Kidney (tissue), 14 donors: ENCODE results near the gene MEOX1. TPM values are rescaled to one million over a fixed set of nuclear protein-coding genes. Genes with fewer than 3 reads are reported as not detected.

Source experiments
- DNase-seq, 5 donors: peaks; one replicate each; pipeline ENCODE4 v3.0.0-alpha.2; 2013 to 2020
- FAIRE-seq: peaks from 2 replicates; lab custom pipeline; 2012; peaks lifted over from hg19 to GRCh38; lab: Jason Lieb, UNC
- H3K27ac ChIP-seq, 2 donors: one replicate each; pipeline ENCODE4 v1.7.0; 2013; ENCODE audit warnings: low read depth in 2 of 2, low read length in 2 of 2, inconsistent platforms in 1 of 2
- H3K27me3 ChIP-seq: one replicate; pipeline ENCODE4 v1.7.1; 2013; ENCODE audit warnings: low read length, inconsistent platforms; ENCODE audit not compliant: control insufficient read depth, insufficient read depth
- H3K36me3 ChIP-seq, 3 donors: one replicate each; pipeline versions ENCODE4 v1.7.0 to v1.7.1; 2013; ENCODE audit warnings: low read length in 3 of 3, control low read depth in 1 of 3, inconsistent platforms in 1 of 3; ENCODE audit not compliant: insufficient read depth in 3 of 3, control insufficient read depth in 2 of 3
- H3K4me1 ChIP-seq, 3 donors: one replicate each; pipeline versions ENCODE4 v1.7.0 to v1.7.1; 2013; ENCODE audit warnings: low read length in 3 of 3, inconsistent platforms in 1 of 3, low read depth in 1 of 3; ENCODE audit not compliant: control insufficient read depth in 2 of 3, insufficient read depth in 2 of 3
- H3K4me3 ChIP-seq, 3 donors: one replicate each; pipeline versions ENCODE4 v1.7.0 to v1.8.1; 2013; ENCODE audit warnings: low read length in 3 of 3, control low read depth in 1 of 3, inconsistent platforms in 1 of 3
- H3K9ac ChIP-seq, 3 donors: one replicate each; pipeline versions ENCODE4 v1.7.0 to v1.7.1; 2013; ENCODE audit warnings: low read length in 3 of 3, control low read depth in 1 of 3, inconsistent platforms in 1 of 3
- H3K9me3 ChIP-seq, 3 donors: one replicate each; pipeline versions ENCODE4 v1.7.0 to v1.7.1; 2013; ENCODE audit warnings: low read length in 3 of 3, control low read depth in 1 of 3, inconsistent platforms in 1 of 3; ENCODE audit not compliant: control insufficient read depth in 2 of 3, insufficient read depth in 1 of 3
- CTCF ChIP-seq: IDR thresholded peaks from 3 replicates; pipeline ENCODE4 v1.5.1; 2012; ENCODE audit warnings: mild to moderate bottlenecking, moderate library complexity, borderline replicate concordance; ENCODE audit not compliant: insufficient read depth; ENCODE audit errors: extremely low read depth
- intact Hi-C: fragments of 100-400 bp; cut with DNase I; formaldehyde crosslinking; loops from one replicate; pipeline ENCODE4 v1.11.1; 2022
- polyA plus RNA-seq: library from polyadenylated mRNA; stranded (reverse); fragments of 350-450 nt; fragmentation: Illumina TruSeq; extraction: RNeasy Lipid Tissue Mini Kit (QIAGEN cat#74804); gene quantifications from one replicate; pipeline ENCODE4 v1.2.3, GENCODE V29; 2014; ENCODE audit warnings: low read depth, low replicate concordance; ENCODE audit not compliant: insufficient read depth
- total RNA-seq: library from RNA; stranded (reverse); fragmentation: NEBNext Ultra II Directional; extraction: Animal tissue kit (Norgen Biotek cat#: 25700); gene quantifications from one replicate; pipeline ENCODE4 v1.2.1, GENCODE V29; 2021
- donor health status: control.
- donor health status: control.
- donor health status: control.
- donor health status: control.
- donor health status: control.
- donor health status: DM: yes; HTN: yes; CAD: no.
- donor health status: Normal renal cell carcinoma (clear cell type).

The MEOX1 gene
- total and polyA plus RNA-seq, 2 donors from 2014 or later, result 1.4 TPM; not detected in 1

- no peaks in the 10 kb centered on the region for H3K4me1 ChIP-seq
- FAIRE-seq (no peak), DNase-seq (peak in 3 of 5 donors; percentile 45 to 74 (median 69))
- no peaks in the 10 kb centered on the region for H3K9me3 ChIP-seq
- no peaks in the 10 kb centered on the region for H3K27me3 ChIP-seq
- H3K4me3 ChIP-seq, result no peak overlapping the region
- no peak for TF ChIP-seq CTCF
- no peak overlapping the region for H3K9ac ChIP-seq
- no peaks in the 10 kb centered on the region for H3K36me3 ChIP-seq
- H3K27ac ChIP-seq, result no peak overlapping the region
- intact Hi-C loops, result no loop called here
Measured at GRCh38 chr17:43628089-43628650, 33.6 kb downstream of the MEOX1 start.

- intact Hi-C loops, result no loop called here
- TF ChIP-seq CTCF, result no peak
- no peaks in the 10 kb centered on the region for H3K36me3 ChIP-seq
- H3K9ac ChIP-seq, result no peak overlapping the region
- H3K4me3 ChIP-seq, result no peak overlapping the region
- H3K4me1 ChIP-seq, result no peaks in the 10 kb centered on the region
- no peaks in the 10 kb centered on the region for H3K9me3 ChIP-seq
- no peak for FAIRE-seq
- no peak overlapping the region for H3K27ac ChIP-seq
- DNase-seq, result peak in 2 of 5 donors; percentile 44 to 48
- no peaks in the 10 kb centered on the region for H3K27me3 ChIP-seq
Measured at GRCh38 chr17:43627653-43628052, 34.1 kb downstream of the MEOX1 start.

GRCh38 chr17:43626023-43626422, 35.7 kb downstream of the MEOX1 start:
- no peak for TF ChIP-seq CTCF
- no peaks in the 10 kb centered on the region for H3K27me3 ChIP-seq
- intact Hi-C loops, result no loop called here
- H3K9me3 ChIP-seq, result no peaks in the 10 kb centered on the region
- H3K9ac ChIP-seq, result no peak overlapping the region
- H3K36me3 ChIP-seq, result no peaks in the 10 kb centered on the region
- H3K4me1 ChIP-seq, result no peaks in the 10 kb centered on the region
- FAIRE-seq, result no peak
- H3K27ac ChIP-seq, result no peak overlapping the region
- H3K4me3 ChIP-seq, result no peak overlapping the region
- DNase-seq, result no peak

- Histone ChIP-seq H3K36me3 (no peaks in the 10 kb centered on the region), H3K9me3 (no peaks in the 10 kb centered on the region), H3K27ac (no peak overlapping the region), H3K4me3 (no peak overlapping the region), H3K4me1 (no peaks in the 10 kb centered on the region), H3K9ac (no peak overlapping the region), H3K27me3 (no peaks in the 10 kb centered on the region)
- FAIRE-seq (no peak), DNase-seq (no peak)
- no peak for TF ChIP-seq CTCF
- intact Hi-C loops, result no loop called here
Measured at GRCh38 chr17:43625606-43626005, 36.1 kb downstream of the MEOX1 start.
